Motor neuron (in vitro differentiated cells): ENCODE results near the gene UBXN10. TPM values are rescaled to one million over a fixed set of nuclear protein-coding genes. Genes with fewer than 3 reads are reported as not detected.
"Not testable (repeated sequence)": the region's sequence is repeated elsewhere in the genome, so short reads cannot be mapped to it uniquely, and the experiment has no call there.

Experiments
- ATAC-seq, 8 experiments: fragments of 200-7000 bp; cut with Tn5 transposase; replicated peaks in 6 of 8; 2 replicates each; pipeline ENCODE4 v1.8.0; 2021; ENCODE audit warnings: mild to moderate bottlenecking in 8 of 8, moderate library complexity in 8 of 8
- H3K27ac ChIP-seq, 2 donors: fragments of 250-450 bp; sonication (Bioruptor Pico); 2 replicates each; pipeline ENCODE4 v1.9.0; 2021; ENCODE audit warnings: antibody characterized with exemption in 2 of 2, mild to moderate bottlenecking in 2 of 2, moderate library complexity in 1 of 2
- H3K4me1 ChIP-seq, 2 donors: fragments of 250-450 bp; sonication (Bioruptor Pico); replicated peaks in 1 of 2; 2 replicates each; pipeline ENCODE4 v1.6.1; 2021; ENCODE audit warnings: antibody characterized with exemption in 2 of 2, mild to moderate bottlenecking in 2 of 2, moderate library complexity in 1 of 2
- H3K4me3 ChIP-seq, 5 donors: fragments of 250-450 bp; sonication (Bioruptor Pico); 2 replicates each; pipeline ENCODE4 v1.9.0; 2021; ENCODE audit warnings: antibody characterized with exemption in 5 of 5, mild to moderate bottlenecking in 5 of 5, moderate library complexity in 4 of 5
- WGBS, 10 experiments: fragments of 450-650 bp; shearing (Covaris generic); methylation state at CpG; one replicate each; pipeline ENCODE4 v1.0.0; 2022; 5-methylcytosine and 5-hydroxymethylcytosine counted together
- in situ Hi-C, 9 experiments: fragments of 400-800 bp; cut with MboI; loops; one replicate each; pipeline ENCODE4 v1.15.0; 2021; ENCODE audit warnings: low sequenced_read_pairs in 9 of 9, low pct_unique_long_range_greater_than_20kb in 2 of 9; ENCODE audit not compliant: unreplicated experiment in 9 of 9
- total RNA-seq, 8 experiments: library from RNA; unstranded; fragments of 300-600 nt; gene quantifications; 2 replicates each; pipeline versions ENCODE4 v1.2.3 to v1.2.4, GENCODE V29; 2022

The UBXN10 gene
- total RNA-seq, 8 experiments from 2014 or later = 0.13 to 18.6 (median 1.7) TPM; not detected in 1

- H3K27ac ChIP-seq, H3K4me3 ChIP-seq, ATAC-seq: not testable (repeated sequence)
- H3K4me1 ChIP-seq = peaks cover 43 to 49% of the 10 kb centered on the region in 2 donors
- in situ Hi-C loops = loop anchor here in 1 of 9 experiments (25.0 kb wide), 1 partner anchor 255 kb away; the partner anchor contains the start of gene CAMK2N1
- WGBS, 10 experiments = 20 to 90% (median 75%) methylated on average over 1 to 7 of the region's 7 CpGs; no CpG with 5 or more reads in 2 of the 10 experiments
Observed at GRCh38 chr1:20232564-20232963, 46.7 kb downstream of the UBXN10 start.

- WGBS, 10 experiments = 17 to 100% (median 35%) methylated on average over 1 to 3 of the region's 3 CpGs; no CpG with 5 or more reads in 2 of the 10 experiments
- in situ Hi-C loops = loop anchor here in 1 of 9 experiments (25.0 kb wide), 1 partner anchor 254 kb away; the partner anchor contains the start of gene CAMK2N1
- Histone ChIP-seq H3K4me1 (peaks cover 47 to 54% of the 10 kb centered on the region in 2 donors), H3K4me3 (no peak overlapping the region), H3K27ac (peak overlapping the region in 1 of 2 donors; percentile 20)
- ATAC-seq = peak; percentile 20 to 67 (median 37)
Observed at GRCh38 chr1:20233394-20233793, 47.5 kb downstream of the UBXN10 start.

- peak; percentile 26 to 89 (median 80) for ATAC-seq
- Histone ChIP-seq H3K27ac (peak overlapping the region in 1 of 2 donors; percentile 20), H3K4me1 (peaks cover 47 to 54% of the 10 kb centered on the region in 2 donors), H3K4me3 (no peak overlapping the region)
- WGBS, 10 experiments = 0 to 54% (median 15%) methylated on average over 1 to 6 of the region's 6 CpGs; no CpG with 5 or more reads in 2 of the 10 experiments
- in situ Hi-C loops = loop anchor here in 1 of 9 experiments (25.0 kb wide), 1 partner anchor 253 kb away; the partner anchor contains the start of gene CAMK2N1
Observed at GRCh38 chr1:20233866-20234265, 48.0 kb downstream of the UBXN10 start.

GRCh38 chr1:20234788-20235535 lies 49.1 kb downstream of the UBXN10 start:
- Histone ChIP-seq H3K4me3 (no peak overlapping the region), H3K4me1 (peaks cover 47 to 54% of the 10 kb centered on the region in 2 donors), H3K27ac (peak overlapping the region in 1 of 2 donors; percentile 20)
- in situ Hi-C loops = loop anchor here in 1 of 9 experiments (25.0 kb wide), 1 partner anchor 252 kb away; the partner anchor contains the start of gene CAMK2N1
- peak in 5 of 8 experiments; percentile 36 to 61 (median 54) for ATAC-seq
- 24 to 72% (median 43%) methylated on average over 2 to 6 of the region's 6 CpGs for WGBS, 10 experiments

- in situ Hi-C loops = loop anchor here in 1 of 9 experiments (25.0 kb wide), 1 partner anchor 250 kb away; the partner anchor contains the start of gene CAMK2N1
- WGBS, 10 experiments = 0 to 88% (median 64%) methylated on average over 1 to 6 of the region's 6 CpGs; no CpG with 5 or more reads in 1 of the 10 experiments
- ATAC-seq = peak in 2 of 8 experiments; percentile 5 to 10
- Histone ChIP-seq H3K27ac (peak overlapping the region in 1 of 2 donors; percentile 12), H3K4me3 (no peak overlapping the region), H3K4me1 (peaks cover 44 to 45% of the 10 kb centered on the region in 2 donors)
Observed at GRCh38 chr1:20237646-20238045, 51.8 kb downstream of the UBXN10 start.

GRCh38 chr1:20240012-20240411 lies 54.1 kb downstream of the UBXN10 start:
- peaks cover 24 to 27% of the 10 kb centered on the region in 2 donors for H3K4me1 ChIP-seq
- in situ Hi-C loops = loop anchor here in 1 of 9 experiments (25.0 kb wide), 1 partner anchor 247 kb away; the partner anchor contains the start of gene CAMK2N1
- ATAC-seq = no peak
- no peak overlapping the region for H3K4me3 ChIP-seq
- no peak overlapping the region for H3K27ac ChIP-seq
- WGBS, 10 experiments = 10 to 87% (median 68%) methylated on average over 1 to 2 of the region's 2 CpGs

- Histone ChIP-seq H3K27ac (no peak overlapping the region), H3K4me3 (no peak overlapping the region), H3K4me1 (peaks cover 1 to 3% of the 10 kb centered on the region in 2 donors)
- peak in 1 of 8 experiments; percentile 13 for ATAC-seq
- 49 to 100% (median 86%) methylated on average over 1 to 12 of the region's 37 CpGs; no CpG with 5 or more reads in 3 of the 10 experiments for WGBS, 10 experiments
- in situ Hi-C loops = loop anchor here in 1 of 9 experiments (25.0 kb wide), 1 partner anchor 244 kb away; the partner anchor contains the start of gene CAMK2N1
Observed at GRCh38 chr1:20242890-20243479, 57.1 kb downstream of the UBXN10 start.

Other genes with a start within 250 kb of the UBXN10 start
- gene PLA2G2A, start 206.5 kb upstream of the UBXN10 start, total RNA-seq = 10 to 100 TPM in 1 of 8 experiments, 1 to 10 TPM in 3, under 1 TPM in 2, not detected in 2; 0.41 to 87.5 (median 1.4) TPM
- 10 to 100 TPM in 1 of 8 experiments, under 1 TPM in 4, not detected in 3; 0.11 to 14.6 (median 0.55) TPM for gene PLA2G5, start 115.9 kb upstream of the UBXN10 start, total RNA-seq
- 1 to 10 TPM in 1 of 8 experiments, under 1 TPM in 4, not detected in 3; 0.09 to 1.0 (median 0.21) TPM for gene PLA2G2D, start 66.6 kb upstream of the UBXN10 start, total RNA-seq
- gene PLA2G2F, start 46.8 kb upstream of the UBXN10 start, total RNA-seq = 1 to 10 TPM in 1 of 8 experiments, under 1 TPM in 6, not detected in 1; 0.13 to 1.7 (median 0.38) TPM
- under 1 TPM in 7 of 8 experiments, not detected in 1; 0.05 to 0.66 (median 0.20) TPM for gene PLA2G2C, start 422 bp downstream of the UBXN10 start, total RNA-seq
- 1 to 10 TPM in 2 of 8 experiments, under 1 TPM in 4, not detected in 2; 0.21 to 1.3 (median 0.63) TPM for gene VWA5B1, start 104.8 kb downstream of the UBXN10 start, total RNA-seq